ENCODE results near the gene POLR2J3.
"Not testable (repeated sequence)": the region's sequence is repeated elsewhere in the genome, so short reads cannot be mapped to it uniquely, and the experiment has no call there.

POLR2J3 gene

DNA sequence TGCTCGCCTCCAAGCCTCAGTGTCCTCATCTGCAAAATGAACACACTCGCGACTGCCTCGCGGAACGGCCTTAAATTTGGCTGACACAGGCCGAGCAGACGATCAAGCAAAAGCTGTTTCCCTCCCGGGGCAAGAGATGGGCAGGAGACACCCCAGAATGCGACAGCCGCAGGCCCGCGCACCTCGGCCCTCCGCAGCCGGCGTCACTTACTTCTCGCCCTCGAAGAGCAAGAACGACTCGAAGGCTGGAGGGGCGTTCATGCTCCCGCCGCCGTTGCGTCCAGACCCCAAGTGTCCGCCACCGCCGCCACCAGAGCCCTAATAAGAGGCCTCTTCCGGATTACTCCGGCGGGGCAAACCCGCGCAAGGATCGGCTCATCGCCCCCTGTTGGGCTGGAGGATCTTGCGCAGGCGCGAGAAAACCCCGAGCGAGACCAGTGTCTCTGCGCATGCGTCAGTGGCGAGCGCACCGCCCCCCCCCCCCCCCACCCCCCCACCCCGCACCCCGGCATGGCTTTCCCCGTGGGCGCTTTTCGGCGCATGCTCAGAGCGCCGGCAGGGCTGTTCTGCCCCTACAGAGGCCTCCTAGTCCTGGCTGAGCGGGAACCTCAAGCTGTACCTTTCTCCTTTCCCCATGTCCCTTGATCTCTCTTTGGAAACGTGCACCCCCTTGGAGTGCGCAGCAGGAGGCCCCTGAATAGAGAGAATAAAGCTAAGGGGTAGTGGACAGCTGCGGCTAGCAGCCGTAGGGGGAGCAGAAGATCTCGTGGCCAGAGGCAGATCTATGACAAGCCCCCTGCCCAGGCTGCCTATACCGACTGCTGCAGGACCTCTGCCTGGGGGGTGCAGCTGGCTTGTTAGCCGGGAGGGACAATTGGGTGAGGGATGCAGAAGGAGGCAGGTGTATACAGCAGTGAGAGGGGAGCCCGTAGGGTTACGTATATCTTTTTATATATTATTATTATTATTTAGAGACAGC, at the start of gene POLR2J3:
Gene POLR2J3, minus strand, starts transcription at position 323 of the 979 bp plus-strand sequence. Its CDS starts 62 bp downstream, at position 261.
- DNase-seq = not testable (repeated sequence)

DNA sequence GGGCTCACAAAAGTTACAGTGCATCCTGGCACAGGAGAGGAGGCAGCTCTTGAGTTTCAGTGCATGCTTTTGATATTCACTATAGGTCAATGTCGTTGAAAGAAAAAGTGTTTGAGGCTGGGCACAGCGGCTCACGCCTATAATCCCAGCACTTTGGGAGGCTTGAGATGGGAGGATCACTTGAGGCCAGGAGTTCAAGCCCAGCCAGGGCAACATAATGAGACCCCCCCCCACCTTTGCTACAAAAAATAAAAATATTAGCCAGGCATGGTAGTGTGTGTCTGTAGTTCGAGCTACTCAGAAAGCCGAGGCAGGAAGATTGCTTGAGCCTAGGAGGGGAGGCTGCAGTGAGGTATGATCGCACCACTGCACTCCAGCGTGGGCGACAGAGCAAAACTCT, 45.7 kb upstream of the POLR2J3 start:
- DNase-seq = not testable (repeated sequence)

DNA sequence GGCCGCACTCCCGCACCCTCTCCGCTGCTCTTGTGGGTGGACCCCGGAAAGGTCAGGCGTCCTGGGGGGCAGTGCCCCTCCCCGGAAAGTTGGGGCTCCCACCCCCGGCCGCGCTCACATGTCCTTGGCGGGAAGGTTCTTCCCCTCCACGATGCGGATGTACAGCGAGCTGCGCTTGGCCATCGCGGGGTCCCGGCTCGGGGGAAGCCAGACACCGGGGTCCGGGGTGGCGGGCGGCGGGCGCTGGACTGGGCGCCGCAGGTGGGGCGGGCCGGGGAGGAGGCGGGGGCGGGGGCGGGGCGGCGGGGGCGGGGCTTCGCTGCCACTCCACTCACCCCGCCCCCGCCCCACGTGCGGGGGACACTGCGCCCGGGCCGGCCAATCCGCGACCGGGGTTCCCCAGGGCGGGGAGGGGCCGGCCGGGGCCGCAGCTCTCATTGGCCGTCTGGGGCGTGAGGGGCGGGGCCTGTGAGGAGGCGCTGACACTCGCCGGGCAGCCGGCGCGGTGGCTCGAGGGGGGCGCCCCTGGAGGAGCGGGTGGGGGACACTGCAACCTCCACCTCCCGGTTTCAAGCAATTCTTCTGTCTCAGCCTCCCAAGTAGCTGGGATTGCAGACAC, 44.2 kb upstream of the POLR2J3 start, which contains the start of gene RASA4:
Gene RASA4, minus strand, starts transcription at position 250 of the 619 bp plus-strand sequence. Its CDS starts 67 bp downstream, at position 183.
- DNase-seq = not testable (repeated sequence)

DNA sequence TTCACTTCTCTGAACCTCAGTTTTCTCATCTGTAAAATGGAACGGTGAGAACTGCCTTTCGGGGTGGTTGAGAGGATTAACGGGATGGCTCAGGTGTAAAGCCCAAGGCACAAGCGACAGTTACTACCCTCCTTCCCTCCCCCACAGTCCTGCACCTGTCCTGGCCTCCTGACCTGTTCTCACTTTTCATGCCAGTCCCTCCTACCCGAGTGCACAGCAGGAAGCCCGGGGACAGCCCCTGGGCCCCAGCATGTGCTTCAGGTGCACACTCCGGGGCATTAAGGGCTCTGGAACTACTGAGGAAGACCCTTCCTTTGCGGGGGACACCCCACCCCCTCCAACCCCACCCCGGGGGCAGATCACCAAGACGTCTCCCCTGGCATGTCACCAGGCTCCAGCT, 43.5 kb upstream of the POLR2J3 start:
- not testable (repeated sequence) for DNase-seq

DNA sequence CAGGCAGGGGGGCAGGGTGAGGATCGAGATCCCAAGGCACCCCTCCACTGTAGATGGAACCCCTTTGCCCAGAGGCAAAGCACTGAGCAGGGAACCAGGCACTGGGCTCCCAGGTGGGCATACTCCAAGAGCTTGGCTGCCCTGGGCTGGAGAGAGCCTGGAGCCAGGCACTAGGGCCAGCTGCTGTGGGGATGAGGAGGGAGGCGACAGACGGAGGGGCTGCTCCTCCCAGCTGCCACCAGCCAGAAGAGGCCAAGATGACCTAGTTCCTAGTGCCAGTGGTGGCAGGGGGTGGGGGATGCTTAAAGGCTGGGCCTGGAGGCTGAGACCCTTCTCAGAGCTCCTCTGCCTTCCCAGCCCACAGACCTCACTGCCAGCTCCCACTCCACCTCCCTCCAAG, 42.5 kb upstream of the POLR2J3 start:
- DNase-seq = not testable (repeated sequence)

DNA sequence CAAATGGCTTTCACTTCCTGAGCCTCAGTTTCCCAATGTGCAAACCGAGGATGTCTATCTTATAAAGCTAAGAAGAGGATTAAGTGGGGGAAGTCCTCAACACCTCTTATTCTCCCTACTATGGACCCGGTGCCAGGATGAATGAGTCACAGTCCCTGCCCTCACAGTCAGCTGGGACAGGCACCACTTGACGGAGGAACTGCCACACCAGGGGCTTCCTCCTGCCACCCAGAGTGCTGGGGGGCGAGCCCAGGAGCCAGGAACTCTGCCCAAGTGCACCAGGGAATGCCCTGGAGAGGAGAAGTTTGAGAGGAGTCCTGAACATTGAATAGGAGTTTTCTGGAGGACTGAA, 41.9 kb upstream of the POLR2J3 start:
- not testable (repeated sequence) for DNase-seq

DNA sequence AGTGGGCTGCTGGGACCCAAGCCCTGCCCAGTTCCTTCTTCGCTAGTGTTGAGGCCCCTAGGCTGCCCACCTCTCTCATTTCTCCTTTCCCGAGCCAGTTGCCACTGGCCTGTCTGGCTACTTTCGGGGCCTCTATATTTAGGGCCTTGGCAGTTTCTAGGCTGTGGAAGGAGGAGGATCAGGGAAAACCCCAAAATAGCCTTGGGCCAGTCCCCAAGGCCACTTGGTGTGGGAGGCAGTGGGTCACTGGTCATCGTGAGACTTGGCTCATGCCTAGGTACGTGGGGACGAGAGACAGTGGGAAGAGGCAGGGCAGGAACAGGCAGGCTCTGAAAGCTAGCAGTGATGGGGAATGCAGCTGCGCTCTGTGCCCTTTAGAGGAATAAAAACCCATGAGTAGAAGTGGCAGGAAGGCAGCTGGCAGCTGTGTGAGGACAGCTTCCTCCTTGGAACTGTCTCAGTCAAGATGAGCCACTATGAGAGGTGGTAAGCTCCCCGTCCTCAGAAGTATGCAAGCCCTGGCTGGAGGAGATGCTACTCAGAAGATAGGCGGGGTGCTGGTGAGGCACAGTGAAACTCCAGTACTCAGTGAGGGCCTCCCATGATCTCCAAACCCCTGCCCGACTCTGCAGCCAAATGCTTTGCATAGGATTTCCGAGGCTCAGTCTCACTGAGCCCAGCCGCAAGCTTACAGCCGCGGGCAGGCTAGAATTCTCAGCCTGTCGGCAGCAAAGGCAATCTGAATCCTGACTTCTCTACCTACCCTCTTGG, 41.4 kb upstream of the POLR2J3 start:
- not testable (repeated sequence) for DNase-seq

DNA sequence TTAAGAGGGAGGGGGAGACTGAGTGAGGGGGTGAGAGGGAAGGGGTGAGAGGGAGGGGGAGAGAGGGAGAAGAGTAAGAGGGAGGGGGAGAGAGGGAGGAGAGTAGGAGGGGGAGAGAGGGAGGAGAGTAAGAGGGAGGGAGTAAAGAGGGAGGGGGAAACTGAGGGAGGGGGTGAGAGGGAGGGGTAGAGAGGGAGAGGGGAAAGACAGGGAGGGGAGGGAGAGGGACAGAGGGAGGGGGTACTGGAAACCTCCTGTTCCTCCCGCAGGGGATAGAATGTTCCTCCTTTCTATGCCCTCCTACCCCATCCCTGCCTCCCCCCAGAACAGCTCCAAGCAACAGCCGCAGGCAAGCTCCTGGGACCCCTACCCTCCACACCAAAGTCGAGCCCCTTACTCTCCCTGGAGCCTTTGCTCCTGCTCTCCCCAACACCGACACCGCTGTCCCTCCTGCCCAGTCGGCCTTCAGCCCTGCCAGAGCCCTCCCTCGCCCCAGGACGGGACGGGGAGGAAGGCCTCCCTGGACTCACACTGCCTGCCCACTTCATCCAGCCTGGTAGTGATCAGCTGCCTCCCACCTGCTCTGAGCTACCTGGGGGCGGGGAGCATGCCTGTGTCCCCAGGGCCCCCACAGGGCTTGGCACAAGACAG, 39.4 kb upstream of the POLR2J3 start:
- not testable (repeated sequence) for DNase-seq

DNA sequence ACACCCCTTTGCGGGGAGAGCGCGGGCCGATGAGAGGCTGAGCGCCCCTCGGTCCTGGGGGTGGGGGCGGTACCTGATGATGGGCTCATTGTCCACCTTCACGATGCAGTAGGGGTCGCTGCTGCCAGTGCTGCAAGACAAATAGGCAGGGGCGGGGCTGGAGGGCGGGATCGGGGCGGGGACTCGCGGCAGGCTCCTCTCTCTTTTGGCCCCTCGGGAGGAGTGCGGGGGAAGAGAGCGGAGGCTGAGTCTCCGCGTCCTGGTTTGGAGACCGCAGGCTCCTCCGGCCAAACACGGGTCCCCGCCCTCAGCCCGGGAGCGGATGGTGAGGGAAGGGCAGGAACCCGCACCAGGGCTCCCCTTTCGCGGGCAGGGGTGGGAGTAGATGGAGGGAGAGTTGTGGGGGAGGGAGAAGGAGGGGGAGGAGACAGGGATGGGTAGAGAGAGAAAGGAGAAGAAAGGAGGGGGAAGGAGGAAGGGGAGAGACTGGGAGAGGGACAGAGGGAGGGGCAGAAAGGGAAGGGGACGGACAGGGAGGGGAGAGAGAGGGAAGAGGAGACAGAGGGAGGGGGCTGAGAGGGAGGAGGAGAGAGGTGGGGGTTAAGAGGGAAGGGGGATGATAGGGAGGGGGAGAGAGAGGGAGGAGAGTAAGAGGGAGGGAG, 38.8 kb upstream of the POLR2J3 start:
- DNase-seq = not testable (repeated sequence)

DNA sequence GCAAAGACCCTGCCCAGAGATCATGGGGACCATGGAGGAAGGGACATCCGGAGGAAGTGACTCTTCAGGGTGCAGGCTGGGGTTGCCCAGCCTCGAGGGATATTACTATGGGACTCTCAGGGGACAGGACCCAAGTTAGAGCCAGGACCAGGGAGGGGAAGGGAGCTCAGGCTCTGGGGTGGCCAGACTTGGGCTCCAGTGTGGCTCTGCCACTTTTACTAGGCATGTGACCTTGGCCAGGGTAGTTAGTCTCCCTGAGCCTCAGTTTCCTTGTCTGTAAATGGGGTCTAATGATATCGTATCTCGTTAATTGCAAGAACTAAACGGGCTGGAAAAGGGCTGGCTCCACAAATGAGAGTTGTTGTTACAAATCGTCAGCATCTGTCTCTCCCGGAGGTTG, 38.1 kb upstream of the POLR2J3 start:
- DNase-seq = not testable (repeated sequence)

DNA sequence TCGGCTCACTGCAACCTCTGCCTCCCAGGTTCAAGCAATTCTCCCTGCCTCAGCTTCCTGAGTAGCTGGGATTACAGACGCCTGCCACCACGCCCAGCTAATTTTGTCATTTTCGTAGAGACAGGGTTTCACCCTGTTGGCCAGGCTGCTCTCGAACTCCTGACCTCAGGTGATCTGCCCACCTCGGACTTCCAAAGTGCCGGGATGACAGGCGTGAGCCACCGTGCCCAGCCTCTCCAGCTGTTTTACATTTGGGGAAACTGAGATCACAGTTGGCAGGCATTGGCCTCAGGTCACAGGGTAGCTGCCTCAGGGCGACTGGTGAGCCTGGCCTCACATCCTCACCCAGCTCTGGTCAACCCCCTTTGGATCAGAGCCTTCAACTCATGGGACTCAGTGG, 37.4 kb upstream of the POLR2J3 start:
- DNase-seq = not testable (repeated sequence)

DNA sequence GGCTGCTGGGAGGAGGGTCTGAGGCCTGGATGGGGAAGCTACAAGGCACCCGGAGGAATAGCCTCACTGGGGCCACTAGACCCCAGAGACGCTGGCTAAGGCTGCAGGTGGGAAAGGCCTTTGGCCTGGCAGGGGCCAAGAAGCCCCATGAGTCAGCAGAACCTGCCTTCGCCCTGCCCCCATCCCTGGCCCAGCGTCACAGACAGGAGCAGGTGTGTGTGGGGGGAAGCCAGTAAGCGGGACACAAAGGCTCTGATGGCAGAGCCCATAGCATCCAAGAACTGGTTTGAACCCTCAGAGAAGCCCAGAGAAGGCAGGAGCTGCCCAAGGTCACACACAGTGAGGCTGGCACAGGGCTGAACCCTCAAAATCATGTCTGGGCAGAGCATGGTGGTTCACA, 34.5 kb upstream of the POLR2J3 start:
- not testable (repeated sequence) for DNase-seq

DNA sequence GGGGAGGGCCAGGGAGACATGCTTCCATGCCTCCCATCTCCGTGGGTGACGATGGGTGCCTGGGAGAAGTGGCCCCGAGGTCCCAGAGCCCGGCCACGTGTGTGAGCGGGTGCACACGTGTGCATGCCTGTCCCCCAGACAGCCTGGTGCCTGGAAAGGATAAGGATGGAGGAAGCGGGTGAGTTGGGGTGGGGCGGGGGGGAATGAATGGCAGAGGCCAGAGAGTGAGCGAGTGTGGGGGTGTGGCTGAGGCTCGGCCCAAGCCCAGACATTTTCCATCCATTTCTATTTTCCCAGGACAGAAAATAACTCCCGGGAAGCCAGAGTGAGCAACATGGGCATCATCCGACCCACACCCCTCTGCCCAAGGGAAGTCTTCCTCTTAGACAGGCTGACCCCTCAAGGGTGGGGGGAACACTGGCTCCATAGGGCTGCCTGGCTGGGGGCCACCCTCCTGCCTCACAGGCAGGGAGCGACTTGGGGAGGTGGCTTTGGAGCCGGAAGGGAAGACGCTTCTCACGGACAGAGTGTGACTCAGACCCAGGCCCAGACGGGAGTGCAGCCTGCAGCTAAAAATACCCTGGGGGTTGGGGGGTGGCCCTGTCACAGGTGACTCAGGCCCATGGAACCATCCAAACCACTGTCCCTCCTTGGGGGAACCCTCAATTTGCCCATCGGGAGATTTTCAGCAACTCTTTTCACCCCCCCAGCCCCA, 32.2 kb upstream of the POLR2J3 start:
- not testable (repeated sequence) for DNase-seq

DNA sequence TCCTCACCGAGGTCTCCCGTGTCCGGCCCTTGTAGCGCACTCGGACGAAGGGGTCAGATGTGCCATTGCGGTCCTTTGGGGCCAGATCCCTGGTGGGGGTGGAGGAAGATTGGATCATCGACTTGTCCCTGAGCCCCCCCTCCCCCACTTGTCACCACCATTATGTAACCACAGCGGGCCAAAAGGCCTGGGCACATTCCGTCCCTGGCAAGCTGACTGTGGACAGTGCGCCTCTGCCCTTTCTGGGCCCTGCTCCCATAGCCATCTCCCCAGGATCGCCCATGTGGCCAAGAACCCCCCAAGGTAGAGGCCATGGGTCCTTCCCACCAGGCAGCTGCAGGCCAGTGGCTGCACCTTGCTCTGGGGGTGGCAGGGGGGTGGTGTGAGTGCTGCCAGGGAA, 29.9 kb upstream of the POLR2J3 start:
- not testable (repeated sequence) for DNase-seq

DNA sequence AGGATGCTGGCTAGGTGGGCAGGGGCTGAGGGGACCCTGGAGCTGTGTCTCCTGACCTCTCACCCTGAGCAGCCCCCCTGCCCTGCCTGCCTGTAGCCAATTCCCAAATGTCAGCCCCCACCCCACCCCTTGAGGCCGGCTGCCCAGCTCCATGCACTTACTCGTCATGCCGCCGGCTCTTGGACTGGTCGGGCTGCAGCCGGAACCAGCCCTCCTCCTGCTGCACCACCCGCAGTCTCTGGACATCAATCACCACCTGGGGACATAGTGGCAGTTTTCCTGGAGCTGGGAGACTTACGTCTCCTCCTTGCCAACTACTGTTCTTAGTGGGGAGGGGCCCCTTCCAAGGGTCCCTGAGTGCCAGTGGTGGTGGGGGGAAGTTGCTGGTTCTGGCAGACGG, 27.3 kb upstream of the POLR2J3 start:
- DNase-seq = not testable (repeated sequence)

DNA sequence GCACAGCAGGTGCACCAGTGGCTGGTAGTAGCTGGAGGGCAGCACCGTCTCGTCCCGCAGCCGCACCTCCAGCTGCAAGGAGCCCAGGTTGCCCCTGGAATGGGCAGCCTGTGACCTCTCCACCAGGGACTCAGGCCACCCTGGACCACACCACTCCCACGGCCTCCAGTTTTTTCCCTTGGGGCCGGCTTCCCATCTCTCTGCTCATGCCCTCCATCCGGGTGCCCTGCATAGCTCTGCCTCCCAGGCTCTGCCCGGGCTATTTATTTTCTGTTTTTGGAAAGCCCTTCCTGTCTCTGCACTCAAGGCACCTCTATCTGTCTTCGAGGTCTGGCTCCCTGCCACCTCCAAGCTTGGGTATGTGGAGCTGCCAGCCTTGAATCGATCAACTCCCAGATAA, 23.7 kb upstream of the POLR2J3 start:
- DNase-seq = not testable (repeated sequence)

DNA sequence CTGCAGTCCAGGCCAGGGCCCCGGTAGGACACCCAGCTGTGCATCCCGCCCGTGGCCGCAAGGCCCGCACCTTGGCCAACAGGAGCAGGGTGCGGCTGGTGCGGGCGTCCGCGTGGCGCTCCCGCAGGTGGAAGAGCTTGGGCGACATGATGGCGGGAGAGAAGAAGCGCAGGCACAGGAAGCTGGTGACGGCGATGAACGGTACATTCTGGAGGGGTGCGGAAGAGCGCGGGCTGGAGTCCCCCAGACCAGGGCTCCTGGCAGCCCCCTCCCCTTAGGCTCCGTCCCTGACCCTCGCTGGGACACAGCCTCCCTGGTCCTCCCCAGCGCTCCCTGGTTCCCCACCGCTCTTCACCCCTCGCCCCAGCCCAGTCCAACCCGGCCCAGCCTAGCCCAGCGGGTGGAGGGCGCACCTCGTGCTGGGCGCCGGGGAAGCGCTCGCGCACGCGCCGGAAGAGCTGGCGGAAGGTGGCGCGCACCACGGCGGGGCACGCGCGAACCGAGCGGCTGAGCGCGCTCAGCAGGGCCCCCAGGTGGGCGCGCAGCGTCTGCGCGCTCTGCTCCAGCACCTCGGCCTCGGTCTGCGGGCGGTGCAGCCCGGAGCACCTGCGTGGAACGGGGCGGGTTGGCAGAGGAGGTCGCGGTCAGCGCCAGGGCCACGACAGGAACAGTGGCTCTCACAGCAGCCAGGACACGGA, 21.4 kb upstream of the POLR2J3 start:
- not testable (repeated sequence) for DNase-seq

DNA sequence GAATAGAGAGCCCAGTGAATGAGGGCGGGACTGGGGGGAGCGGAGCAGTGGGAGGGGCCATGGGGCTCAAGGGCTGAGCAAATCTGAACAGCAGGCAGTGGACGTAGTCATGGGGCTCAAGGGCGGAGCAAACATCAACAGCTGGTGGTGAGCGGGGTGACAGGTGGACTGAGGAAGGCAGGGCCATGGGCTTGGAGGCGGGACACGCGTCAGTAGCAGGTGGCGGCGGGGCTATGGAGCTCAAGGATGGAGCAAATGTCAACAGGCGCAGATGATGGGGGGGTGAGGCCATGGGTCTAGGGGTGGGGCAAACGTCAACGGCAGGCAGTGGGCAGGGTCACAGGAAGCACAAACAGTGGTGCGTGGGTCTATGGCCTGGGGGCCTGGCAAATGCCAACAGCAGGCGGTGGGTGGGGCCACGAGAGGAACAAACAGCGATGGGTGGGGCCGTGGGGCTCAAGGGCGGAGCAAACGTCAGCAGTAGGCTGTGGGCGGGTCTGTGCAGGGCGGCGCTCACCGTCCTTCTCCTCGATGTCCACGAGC, 20.2 kb upstream of the POLR2J3 start:
- DNase-seq = not testable (repeated sequence)

DNA sequence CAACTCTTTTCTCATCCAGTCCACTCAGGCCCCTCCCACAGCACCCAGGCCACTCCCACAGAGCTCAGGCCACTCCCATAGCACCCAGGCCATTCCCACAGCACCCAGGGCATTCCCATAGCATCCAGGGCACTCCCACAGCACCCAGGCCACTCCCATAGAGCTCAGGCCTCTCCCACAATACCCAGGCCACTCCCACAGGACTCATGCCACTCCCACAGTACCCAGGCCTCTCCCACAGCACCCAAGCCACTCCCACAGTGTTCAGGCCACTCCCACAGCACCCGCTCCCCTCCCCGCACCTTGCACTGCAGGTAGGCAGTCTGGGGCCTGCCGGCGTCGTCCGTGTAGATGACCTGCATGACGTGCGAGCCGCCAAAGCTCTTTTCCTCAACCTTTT, 17.5 kb upstream of the POLR2J3 start:
- not testable (repeated sequence) for DNase-seq

DNA sequence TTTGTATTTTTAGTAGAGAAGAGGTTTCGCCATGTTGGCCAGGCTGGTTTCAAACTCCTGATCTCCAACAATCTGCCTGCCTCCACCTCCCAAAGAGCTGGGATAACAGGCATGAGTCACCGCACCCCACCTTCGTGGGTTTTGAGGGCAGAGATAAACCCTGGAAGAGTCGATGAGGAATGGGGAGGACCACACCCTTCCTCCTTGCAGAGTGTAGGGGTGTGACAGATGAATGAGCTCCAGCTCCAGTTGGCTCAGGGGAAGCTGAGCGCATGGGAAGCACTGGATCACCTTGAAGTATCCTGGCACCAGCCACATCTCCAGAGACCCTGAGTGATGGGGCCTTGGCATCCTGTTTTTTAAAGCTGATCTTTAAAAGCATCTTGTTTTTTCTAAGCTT, 11.1 kb upstream of the POLR2J3 start:
- not testable (repeated sequence) for DNase-seq

Measured in SHP77 (cell line).